CD14-positive monocyte (primary cell): ENCODE data around the gene UGT1A3. TPM values are rescaled to one million over a fixed set of nuclear protein-coding genes. Genes with fewer than 3 reads are reported as not detected.

Experiments
- DNase-seq, 3 donors: peaks; one replicate each; pipeline ENCODE4 v3.0.0-alpha.2; 2011 to 2022
- H2AFZ ChIP-seq: 2 replicates; pipeline ENCODE4 v1.6.0; 2012; ENCODE audit warnings: mild to moderate bottlenecking, low read depth, low read length, inconsistent platforms; ENCODE audit not compliant: insufficient read depth, poor library complexity, severe bottlenecking
- H3K27ac ChIP-seq, 2 donors: 1 replicate in 1 of 2; 2 replicates in 1 of 2; pipeline ENCODE4 v1.5.1; 2012 to 2013; ENCODE audit warnings: low read length in 2 of 2, control low read depth in 1 of 2, inconsistent platforms in 1 of 2, low read depth in 1 of 2, mild to moderate bottlenecking in 1 of 2
- H3K27me3 ChIP-seq, 2 donors: one replicate each; pipeline versions ENCODE4 v1.6.0 to v1.6.1; 2011 to 2013; ENCODE audit warnings: low read length in 2 of 2; ENCODE audit not compliant: control insufficient read depth in 2 of 2, insufficient read depth in 2 of 2
- H3K36me3 ChIP-seq, 2 donors: replicated peaks in 1 of 2; 1 replicate in 1 of 2; 2 replicates in 1 of 2; pipeline versions ENCODE4 v1.5.1 to v1.6.1; 2012 to 2013; ENCODE audit warnings: low read length in 2 of 2, control low read depth in 1 of 2, inconsistent platforms in 1 of 2, mild to moderate bottlenecking in 1 of 2; ENCODE audit not compliant: insufficient read depth in 2 of 2, control insufficient read depth in 1 of 2
- H3K4me1 ChIP-seq, 2 donors: 1 replicate in 1 of 2; 2 replicates in 1 of 2; pipeline versions ENCODE4 v1.5.1 to v1.6.1; 2012 to 2013; ENCODE audit warnings: low read length in 2 of 2, control low read depth in 1 of 2, inconsistent platforms in 1 of 2, mild to moderate bottlenecking in 1 of 2, moderate library complexity in 1 of 2; ENCODE audit not compliant: insufficient read depth in 2 of 2, control insufficient read depth in 1 of 2
- H3K4me2 ChIP-seq: replicated peaks from 2 replicates; pipeline ENCODE3; 2012; ENCODE audit warnings: low read length, moderate library complexity, mild to moderate bottlenecking; ENCODE audit not compliant: poor library complexity, severe bottlenecking; ENCODE audit errors: extremely low read depth
- H3K4me3 ChIP-seq, 3 experiments: fragments of 200-600 bp in 1 of 3; sonication (generic) in 1 of 3; replicated peaks in 1 of 3; 1 replicate in 2 of 3; 2 replicates in 1 of 3; pipeline ENCODE4 v1.5.1; 2011 to 2013; ENCODE audit warnings: low read length in 3 of 3, mild to moderate bottlenecking in 3 of 3, control low read depth in 2 of 3, low read depth in 2 of 3, inconsistent platforms in 1 of 3, moderate library complexity in 1 of 3
- H3K79me2 ChIP-seq: 2 replicates; pipeline ENCODE4 v1.6.0; 2012; ENCODE audit warnings: mild to moderate bottlenecking, control low read depth, inconsistent platforms, low read length, moderate library complexity; ENCODE audit not compliant: insufficient read depth
- H3K9ac ChIP-seq: 2 replicates; pipeline ENCODE4 v1.6.0; 2017; ENCODE audit warnings: low read length, mild to moderate bottlenecking; ENCODE audit not compliant: insufficient read depth, poor library complexity, severe bottlenecking
- H3K9me3 ChIP-seq, 2 donors: replicated peaks in 1 of 2; 1 replicate in 1 of 2; 2 replicates in 1 of 2; pipeline versions ENCODE4 v1.5.1 to v1.6.1; 2012 to 2013; ENCODE audit warnings: low read length in 2 of 2, control low read depth in 1 of 2; ENCODE audit not compliant: control insufficient read depth in 1 of 2, insufficient read depth in 1 of 2
- H4K20me1 ChIP-seq: 2 replicates; pipeline ENCODE4 v1.6.0; 2012; ENCODE audit warnings: mild to moderate bottlenecking, low read length, control low read depth, moderate library complexity; ENCODE audit not compliant: insufficient read depth
- H3K27ac Mint-ChIP-seq, 7 donors: one replicate each; pipeline ENCODE4 v1.8.0; 2020; ENCODE audit warnings: mild to moderate bottlenecking in 7 of 7, mixed read lengths in 7 of 7, moderate library complexity in 6 of 7, inconsistent platforms in 2 of 7
- H3K27me3 Mint-ChIP-seq, 3 donors: one replicate each; pipeline ENCODE4 v1.8.0; 2021 to 2022; ENCODE audit warnings: low read depth in 3 of 3, mild to moderate bottlenecking in 3 of 3, mixed read lengths in 3 of 3, moderate library complexity in 3 of 3, inconsistent platforms in 1 of 3
- H3K36me3 Mint-ChIP-seq, 2 donors: one replicate each; pipeline ENCODE4 v1.8.0; 2020; ENCODE audit warnings: mixed read lengths in 2 of 2, inconsistent platforms in 1 of 2, mild to moderate bottlenecking in 1 of 2
- H3K4me1 Mint-ChIP-seq: one replicate; pipeline ENCODE4 v1.8.0; 2020; ENCODE audit warnings: mild to moderate bottlenecking, mixed read lengths
- H3K4me3 Mint-ChIP-seq, 2 donors: one replicate each; pipeline ENCODE4 v1.8.0; 2020; ENCODE audit warnings: mild to moderate bottlenecking in 2 of 2, mixed read lengths in 2 of 2, moderate library complexity in 1 of 2
- H3K9me3 Mint-ChIP-seq, 7 donors: one replicate each; pipeline ENCODE4 v1.8.0; 2020 to 2022; ENCODE audit warnings: mixed read lengths in 7 of 7, mild to moderate bottlenecking in 6 of 7, moderate library complexity in 6 of 7, inconsistent platforms in 2 of 7
- CTCF ChIP-seq: fragments of 200-600 bp; IDR thresholded peaks from one replicate; pipeline ENCODE4 v1.8.0; 2022; ENCODE audit warnings: antibody characterized with exemption, mild to moderate bottlenecking
- WGBS: methylation state at CpG from one replicate; pipeline ENCODE4 v1.1.5; 2013; ENCODE audit warnings: missing lambda C conversion rate; ENCODE audit not compliant: insufficient coverage; 5-methylcytosine and 5-hydroxymethylcytosine counted together
- intact Hi-C, 2 donors: fragments of 100-400 bp; cut with micrococcal nuclease; formaldehyde crosslinking; loops; one replicate each; pipeline versions ENCODE4 v1.15.0 to v1.15.1; 2023
- polyA minus RNA-seq: library from RNA; depleted of rRNA, polyadenylated mRNA; stranded (reverse); fragments of >200 nt; gene quantifications from 2 replicates; pipeline ENCODE4 v1.2.3, GENCODE V29; 2012
- polyA plus RNA-seq, 3 donors: library from polyadenylated mRNA; depleted of rRNA in 1 of 3; unstranded in 2 of 3; stranded (reverse) in 1 of 3; fragments of 300-500 nt in 2 of 3; fragments of >200 nt in 1 of 3; fragmentation: Illumina TruSeq in 2 of 3; gene quantifications; 1 replicate in 2 of 3; 2 replicates in 1 of 3; pipeline ENCODE4 v1.2.3, GENCODE V29; 2012 to 2021
- total RNA-seq, 12 experiments: library from RNA in 1 of 12; stranded (reverse) in 1 of 12; fragments of 120-200 nt in 1 of 12; gene quantifications; one replicate each; pipeline ENCODE4 v1.2.4 and lab custom pipeline; 2013 to 2026; ENCODE audit warnings: mixed read lengths in 6 of 12, inconsistent platforms in 1 of 12

UGT1A3 gene
- total RNA-seq (2013) = not detected
- polyA plus RNA-seq (not detected), polyA minus RNA-seq (not detected in 2 replicates)

GRCh38 chr2:233728723-233729301 lies at the start of gene UGT1A3:
UGT1A3 (plus strand) TSS chr2:233729042; CDS start chr2:233729127, 85 bp downstream.
- H3K36me3 ChIP-seq = no peaks in the 10 kb centered on the region
- Mint-ChIP-seq H3K27me3 (peaks cover 2 to 8% (median 5%) of the 10 kb centered on the region in 3 donors), H3K9me3 (peaks cover 0 to 2% (median 0%) of the 10 kb centered on the region in 7 donors), H3K36me3 (no peaks in the 10 kb centered on the region), H3K4me3 (no peak within 1 kb of the TSS), H3K4me1 (no peaks in the 10 kb centered on the region), H3K27ac (peak within 1 kb of the TSS in 1 of 7 donors; percentile 25)
- no peak within 1 kb of the TSS for H3K4me3 ChIP-seq
- H4K20me1 ChIP-seq = no peaks in the 10 kb centered on the region
- no peak within 1 kb of the TSS for H2AFZ ChIP-seq
- no peak within 1 kb of the TSS for H3K4me2 ChIP-seq
- 90% methylated on average over 6 of the region's 8 CpGs for WGBS
- no peaks in the 10 kb centered on the region for H3K4me1 ChIP-seq
- intact Hi-C loops = no loop called here
- H3K79me2 ChIP-seq = no peaks in the 10 kb centered on the region
- no peak within 1 kb of the TSS for H3K9ac ChIP-seq
- no peaks in the 10 kb centered on the region for H3K27me3 ChIP-seq
- TF ChIP-seq CTCF = no peak
- no peaks in the 10 kb centered on the region for H3K9me3 ChIP-seq
- DNase-seq = no peak
- H3K27ac ChIP-seq = no peak within 1 kb of the TSS

- WGBS = 71% methylated on average over 4 of the region's 4 CpGs
- no peaks in the 10 kb centered on the region for H3K4me1 ChIP-seq
- no peak overlapping the region for H3K9ac ChIP-seq
- H3K36me3 ChIP-seq = no peaks in the 10 kb centered on the region
- Mint-ChIP-seq H3K27ac (no peak overlapping the region), H3K36me3 (no peaks in the 10 kb centered on the region), H3K9me3 (no peaks in the 10 kb centered on the region), H3K27me3 (peaks cover 0 to 4% (median 0%) of the 10 kb centered on the region in 3 donors), H3K4me3 (no peak overlapping the region), H3K4me1 (peaks cover 2% of the 10 kb centered on the region)
- H2AFZ ChIP-seq = no peak overlapping the region
- TF ChIP-seq CTCF = no peak
- no peaks in the 10 kb centered on the region for H3K27me3 ChIP-seq
- no peaks in the 10 kb centered on the region for H3K79me2 ChIP-seq
- H3K9me3 ChIP-seq = no peaks in the 10 kb centered on the region
- intact Hi-C loops = no loop called here
- H3K27ac ChIP-seq = no peak overlapping the region
- no peak overlapping the region for H3K4me2 ChIP-seq
- H4K20me1 ChIP-seq = no peaks in the 10 kb centered on the region
- no peak for DNase-seq
- H3K4me3 ChIP-seq = no peak overlapping the region
Observed at GRCh38 chr2:233679196-233679595, 49.6 kb upstream of the UGT1A3 start.
